HEK293T (cell line): Measurements from ENCODE around the gene ST6GALNAC4.
A peak's percentile ranks its signal among the peaks of the same experiment; 100 is the strongest.

Experiments
- CTCF ChIA-PET: fragments of 350-600 bp; formaldehyde crosslinking; extraction: SDS; loops from one replicate; lab custom pipeline; 2021; ENCODE audit warnings: antibody characterized with exemption, inconsistent platforms; lab: Yijun Ruan, JAX
- POLR2A ChIA-PET: fragments of 350-600 bp; formaldehyde crosslinking; extraction: SDS; loops from one replicate; lab custom pipeline; 2020; ENCODE audit warnings: antibody characterized with exemption, inconsistent platforms; lab: Yijun Ruan, JAX
- DNase-seq: peaks from one replicate; pipeline ENCODE4 v3.0.0; 2012; ENCODE audit warnings: mixed read lengths; ENCODE audit errors: extremely low spot score
- ARNT ChIP-seq: fragments of 450-650 bp; IDR thresholded peaks from 2 replicates; pipeline ENCODE4 v1.6.1; 2017; ENCODE audit warnings: mild to moderate bottlenecking
- BHLHE40 ChIP-seq: fragments of 450-650 bp; IDR thresholded peaks from 2 replicates; pipeline ENCODE4 v1.6.1; 2016; ENCODE audit warnings: mild to moderate bottlenecking, moderate library complexity, borderline replicate concordance
- CTBP1 ChIP-seq: fragments of 450-650 bp; IDR thresholded peaks from 2 replicates; pipeline ENCODE4 v1.6.1; 2016; ENCODE audit warnings: borderline replicate concordance
- ELF4 ChIP-seq: fragments of 450-650 bp; IDR thresholded peaks from 2 replicates; pipeline ENCODE4 v1.6.1; 2017; ENCODE audit warnings: antibody characterized with exemption
- FOXA1 ChIP-seq: fragments of 450-650 bp; IDR thresholded peaks from 2 replicates; pipeline ENCODE4 v1.6.1; 2016; ENCODE audit warnings: mild to moderate bottlenecking
- FOXK2 ChIP-seq: fragments of 450-650 bp; IDR thresholded peaks from 2 replicates; pipeline ENCODE4 v1.6.1; 2016; ENCODE audit warnings: mild to moderate bottlenecking
- FOXM1 ChIP-seq: fragments of 450-650 bp; IDR thresholded peaks from 2 replicates; pipeline ENCODE4 v1.6.1; 2017; ENCODE audit warnings: mild to moderate bottlenecking, borderline replicate concordance
- HDGF ChIP-seq: fragments of 450-650 bp; IDR thresholded peaks from 2 replicates; pipeline ENCODE4 v1.6.1; 2017; ENCODE audit warnings: antibody characterized with exemption, borderline replicate concordance
- L3MBTL2 ChIP-seq: fragments of 450-650 bp; conservative IDR thresholded peaks from 2 replicates; pipeline ENCODE4 v1.6.1; 2016; ENCODE audit warnings: mild to moderate bottlenecking
- LEF1 ChIP-seq: fragments of 450-650 bp; IDR thresholded peaks from 2 replicates; pipeline ENCODE4 v1.6.1; 2017; ENCODE audit warnings: mild to moderate bottlenecking, borderline replicate concordance
- NFRKB ChIP-seq: fragments of 450-650 bp; IDR thresholded peaks from 2 replicates; pipeline ENCODE4 v1.6.1; 2016; ENCODE audit warnings: mild to moderate bottlenecking, moderate library complexity
- PKNOX1 ChIP-seq: fragments of 450-650 bp; IDR thresholded peaks from 2 replicates; pipeline ENCODE4 v1.6.1; 2016
- SP1 ChIP-seq: fragments of 450-650 bp; IDR thresholded peaks from 2 replicates; pipeline ENCODE4 v1.6.1; 2017
- SUZ12 ChIP-seq: fragments of 450-650 bp; IDR thresholded peaks from 2 replicates; pipeline ENCODE4 v1.6.1; 2016; ENCODE audit warnings: mild to moderate bottlenecking
- TARDBP ChIP-seq: fragments of 450-650 bp; IDR thresholded peaks from 2 replicates; pipeline ENCODE4 v1.6.1; 2016
- ZNF384 ChIP-seq: fragments of 450-650 bp; IDR thresholded peaks from 2 replicates; pipeline ENCODE4 v1.6.1; 2016

ST6GALNAC4 gene

GRCh38 chr9:127917603-127918002 is 762 bp upstream of the ST6GALNAC4 start:
- ChIA-PET CTCF (interaction anchor here (1.4 kb wide), 1 partner anchor 273 kb away, joined by 3 read pairs; no protein-coding TSS in a partner anchor), POLR2A (interaction anchor here (1.0 to 1.8 kb wide), 2 partner anchors 20 to 25 kb away, joined by 8 read pairs; no protein-coding TSS in a partner anchor)
- DNase-seq: no peak
- TF ChIP-seq SP1 (no peak), ARNT (no peak), PKNOX1 (no peak), ZNF384 (no peak), ELF4 (no peak), FOXA1 (no peak), FOXK2 (no peak), CTBP1 (no peak), TARDBP (no peak), FOXM1 (no peak), SUZ12 (no peak)

DNA sequence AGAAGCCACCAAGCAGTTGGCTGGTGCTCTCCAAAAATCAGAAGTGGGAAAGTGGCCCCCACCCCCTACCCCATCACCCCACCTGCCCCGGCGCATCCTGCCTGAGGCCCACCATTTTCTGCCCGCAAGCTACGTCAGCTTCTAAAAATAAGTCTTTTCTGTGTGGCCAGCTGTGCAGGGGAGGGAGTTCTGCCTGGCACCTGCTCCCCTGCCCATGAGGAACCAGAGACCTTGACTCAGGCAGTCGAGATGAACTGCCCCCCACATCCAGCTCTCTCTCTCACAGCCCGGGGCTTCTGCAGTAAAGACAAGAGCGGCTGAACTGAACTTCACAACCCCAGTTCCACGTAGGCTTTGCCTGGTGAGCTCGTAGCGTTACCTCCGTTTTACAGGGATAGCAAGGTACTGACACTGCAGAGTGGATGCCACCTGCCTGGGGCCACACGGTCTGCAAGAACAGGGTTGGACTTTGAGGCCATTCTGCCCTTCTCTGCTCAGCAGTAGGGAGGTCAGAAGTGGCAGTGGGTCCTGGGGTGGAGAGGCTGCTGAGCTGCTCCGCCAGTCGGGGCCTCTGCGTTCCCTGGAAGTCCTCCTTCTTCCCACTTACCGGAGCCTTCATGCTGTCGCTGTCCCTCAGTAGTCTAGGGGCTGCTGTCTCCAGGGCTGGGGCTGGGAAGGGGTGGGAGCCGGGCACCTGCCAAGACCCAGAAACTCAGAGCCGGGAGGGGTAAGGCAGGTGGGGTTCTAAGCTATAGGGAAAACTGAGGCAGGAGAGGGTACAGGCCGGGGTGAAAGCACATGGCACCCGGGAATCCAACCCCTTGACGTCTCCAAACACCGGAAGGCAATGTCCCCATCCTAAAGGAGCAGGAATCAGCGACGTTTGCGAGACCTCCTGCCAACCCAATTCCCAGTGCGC is 781 bp downstream of the ST6GALNAC4 start:
- ChIA-PET POLR2A (interaction anchor here (0.8 to 1.8 kb wide), 3 partner anchors 17 to 23 kb away, joined by 3 to 8 read pairs (median 6); partner anchors contain the start of gene ST6GALNAC6), CTCF (interaction anchor here (1.4 kb wide), 1 partner anchor 271 kb away, joined by 3 read pairs; no protein-coding TSS in a partner anchor)
- DNase-seq: no peak
- TF ChIP-seq ZNF384: no peak
- no peak for TF ChIP-seq ARNT
- no peak for TF ChIP-seq LEF1
- TF ChIP-seq HDGF: no peak
- 0 out of 2 replicates have a peak, but pooled peaks have one; percentile 38 for TF ChIP-seq L3MBTL2
- no peak for TF ChIP-seq NFRKB

DNA sequence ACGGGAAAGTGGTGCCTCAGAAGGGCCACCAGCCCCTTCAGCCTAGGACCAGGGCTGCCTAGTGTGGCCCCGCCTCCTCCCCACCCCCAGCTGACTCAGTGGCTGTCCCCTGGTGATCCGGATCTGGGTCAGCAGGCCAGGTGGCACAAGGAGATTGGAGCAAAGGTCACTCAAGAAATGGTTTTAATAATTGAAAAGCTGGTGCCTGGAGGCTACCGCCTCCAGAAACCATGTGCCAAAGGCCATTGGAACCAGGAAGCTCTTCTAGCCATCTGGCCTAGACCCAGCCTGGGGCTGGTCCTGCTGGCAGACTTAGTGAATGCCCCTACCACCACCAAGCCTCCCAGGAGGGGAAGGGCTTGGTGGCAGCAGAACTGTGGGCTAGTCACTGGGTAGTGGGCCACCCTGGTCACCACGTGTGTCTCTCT is 1.5 kb downstream of the ST6GALNAC4 start:
- DNase-seq: no peak
- ChIA-PET POLR2A (interaction anchor here (1.8 kb wide), 1 partner anchor 16 kb away, joined by 6 read pairs; the partner anchor contains the start of gene ST6GALNAC6), CTCF (no interaction called here)
- TF ChIP-seq ELF4: no peak
- TF ChIP-seq TARDBP: no peak
- no peak for TF ChIP-seq LEF1
- no peak for TF ChIP-seq CTBP1
- TF ChIP-seq NFRKB: no peak
- no peak for TF ChIP-seq ZNF384
- TF ChIP-seq FOXK2: no peak
- no peak for TF ChIP-seq FOXA1
- TF ChIP-seq L3MBTL2: no peak
- no peak for TF ChIP-seq PKNOX1
- TF ChIP-seq BHLHE40: no peak
- no peak for TF ChIP-seq SUZ12
- no peak for TF ChIP-seq SP1
- TF ChIP-seq FOXM1: no peak
- no peak for TF ChIP-seq HDGF
- TF ChIP-seq ARNT: no peak

- TF ChIP-seq PKNOX1: no peak
- TF ChIP-seq NFRKB: no peak
- no peak for TF ChIP-seq L3MBTL2
- TF ChIP-seq ZNF384: no peak
- TF ChIP-seq SUZ12: no peak
- TF ChIP-seq ELF4: no peak
- no peak for TF ChIP-seq ARNT
- no peak for DNase-seq
- ChIA-PET CTCF (interaction anchor here (0.7 kb wide), 1 partner anchor 24 kb away, joined by 4 read pairs; no protein-coding TSS in a partner anchor), POLR2A (no interaction called here)
Measured at GRCh38 chr9:127913682-127914081, 3.2 kb downstream of the ST6GALNAC4 start.

GRCh38 chr9:127912882-127913281 is 4.0 kb downstream of the ST6GALNAC4 start:
- CTCF ChIA-PET: no interaction called here
- no peak for DNase-seq

DNA sequence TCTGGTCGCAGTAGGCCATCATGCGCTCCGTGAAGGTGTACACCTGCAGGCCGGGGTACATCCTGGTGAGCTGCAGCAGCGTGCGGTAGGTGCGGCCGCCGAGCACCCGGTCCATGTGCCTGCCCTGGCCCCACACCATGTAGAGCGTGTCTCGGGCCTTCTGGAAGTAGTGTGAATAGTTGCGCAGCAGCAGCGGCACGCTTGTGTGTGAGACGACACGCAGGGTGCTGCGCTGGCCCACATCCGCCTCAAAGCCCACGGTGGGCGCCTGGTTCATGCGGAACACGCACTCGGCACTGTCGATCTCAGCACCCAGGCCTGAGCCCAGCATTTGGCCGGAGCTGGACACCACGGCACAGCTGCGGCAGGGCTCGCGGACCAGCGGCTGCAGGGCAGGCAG is 4.5 kb downstream of the ST6GALNAC4 start:
- DNase-seq: no peak
- POLR2A ChIA-PET: no interaction called here
- TF ChIP-seq SP1: no peak
- no peak for TF ChIP-seq FOXA1
- TF ChIP-seq NFRKB: no peak
- TF ChIP-seq BHLHE40: no peak
- TF ChIP-seq LEF1: no peak
- TF ChIP-seq TARDBP: no peak
- no peak for TF ChIP-seq ZNF384
- no peak for TF ChIP-seq ELF4
- no peak for TF ChIP-seq FOXM1
- CTCF ChIA-PET: no interaction called here

More at GRCh38 chr9:127912882-127913281, 4.0 kb downstream of the ST6GALNAC4 start:
- TF ChIP-seq FOXK2 (no peak), CTBP1 (no peak), SP1 (no peak), HDGF (no peak)
- POLR2A ChIA-PET: no interaction called here
